ENCODE data around the gene DENND6B. TPM values are rescaled to one million over a fixed set of nuclear protein-coding genes. Genes with fewer than 3 reads are reported as not detected.

DENND6B gene
- total and polyA plus RNA-seq, 2 donors (not counting 1 experiment from before 2014, with no cell fraction given), result 2.8 to 10.3 TPM

GRCh38 chr22:50356186-50356585 lies 29.4 kb upstream of the DENND6B start:
- intact Hi-C loops (cut with micrococcal nuclease), result no loop called here
- no peak overlapping the region for H3K4me3 ChIP-seq (ENCODE audit: control extremely low read depth in 1 of 5, extremely low read depth in 1 of 5, insufficient read depth in 1 of 5, low read depth in 2 of 5, low read length in 4 of 5)
- H3K79me2 ChIP-seq (ENCODE audit: control insufficient read depth, insufficient read depth, low read length), result peaks cover 62% of the 10 kb centered on the region
- Mint-ChIP-seq H3K4me1 (peaks cover 16% of the 10 kb centered on the region), H3K9me3 (ENCODE audit: insufficient read depth) (no peaks in the 10 kb centered on the region), H3K27me3 (no peaks in the 10 kb centered on the region), H3K27ac (no peak overlapping the region), H3K4me3 (no peak overlapping the region)
- DNase-seq, result no peak
- H4K20me1 ChIP-seq (ENCODE audit: control insufficient read depth, insufficient read depth, low read length, poor library complexity, severe bottlenecking), result peaks cover 39% of the 10 kb centered on the region
- no peak overlapping the region for H3K4me2 ChIP-seq (replicated peaks; ENCODE audit: low read depth, low read length, poor library complexity, severe bottlenecking)
- H3K36me3 ChIP-seq (replicated peaks in 1 of 2; ENCODE audit: control extremely low read depth in 1 of 2, control insufficient read depth in 1 of 2, extremely low read depth in 1 of 2, insufficient read depth in 2 of 2, low read length in 1 of 2), result peaks cover 5 to 18% of the 10 kb centered on the region in 2 experiments
- H3K4me1 ChIP-seq (ENCODE audit: control insufficient read depth in 2 of 2, insufficient read depth in 2 of 2, low read length in 2 of 2), result peaks cover 0 to 2% of the 10 kb centered on the region in 2 donors
- no CpG with 5 or more reads among the region's 8 CpGs for WGBS (ENCODE audit: insufficient coverage)
- no peak overlapping the region for H2AFZ ChIP-seq (ENCODE audit: insufficient read depth, low read depth, low read length, poor library complexity, severe bottlenecking)
- no peak overlapping the region for H3K9ac ChIP-seq (ENCODE audit: low read length)
- ChIA-PET POLR2A (no interaction called here), CTCF (no interaction called here)
- ATAC-seq (ENCODE audit: low read depth), result no peak
- no peak for TF ChIP-seq CTCF (IDR thresholded peaks at IDR 0.05)
- no peak for TF ChIP-seq EZH2 (IDR thresholded peaks at IDR 0.05; ENCODE audit: borderline replicate concordance, insufficient read depth, low read depth, low read length, poor library complexity, severe bottlenecking)
- no peaks in the 10 kb centered on the region for H3K9me3 ChIP-seq (ENCODE audit: control extremely low read depth in 1 of 3, control insufficient read depth in 2 of 3, insufficient read depth in 1 of 3, low read length in 2 of 3)
- H3K27ac ChIP-seq (ENCODE audit: low read length in 2 of 2), result no peak overlapping the region
- no peaks in the 10 kb centered on the region for H3K27me3 ChIP-seq (replicated peaks in 1 of 4; ENCODE audit: control extremely low read depth in 1 of 4, control insufficient read depth in 3 of 4, insufficient read depth in 4 of 4, low read length in 3 of 4)

DNA sequence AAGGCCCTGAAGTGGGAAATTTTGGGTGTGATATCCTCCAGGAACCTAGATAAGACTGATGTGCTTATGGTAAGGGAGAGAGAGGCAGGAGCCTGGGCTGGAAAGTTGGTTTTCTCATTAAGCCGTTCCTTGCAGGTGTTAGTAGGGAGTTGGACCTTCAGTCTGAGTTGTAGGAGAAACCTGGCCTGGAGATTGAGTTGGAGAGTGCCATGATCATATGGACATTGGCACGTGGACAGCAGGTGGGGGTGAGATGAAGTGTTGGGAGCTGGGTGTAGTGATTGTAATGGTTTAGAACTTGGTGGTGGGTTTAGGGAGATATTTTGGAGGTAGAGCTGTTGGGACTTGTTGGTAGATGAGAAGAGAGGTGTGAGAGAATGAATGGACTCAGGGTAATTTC lies 21.2 kb upstream of the DENND6B start:
- peaks cover 39% of the 10 kb centered on the region for H3K79me2 ChIP-seq (ENCODE audit: control insufficient read depth, insufficient read depth, low read length)
- TF ChIP-seq CTCF (IDR thresholded peaks at IDR 0.05) (no peak), EZH2 (IDR thresholded peaks at IDR 0.05; ENCODE audit: borderline replicate concordance, insufficient read depth, low read depth, low read length, poor library complexity, severe bottlenecking) (no peak)
- Mint-ChIP-seq H3K27me3 (no peaks in the 10 kb centered on the region), H3K27ac (no peak overlapping the region), H3K4me3 (no peak overlapping the region), H3K9me3 (ENCODE audit: insufficient read depth) (no peaks in the 10 kb centered on the region), H3K4me1 (peaks cover under 1% of the 10 kb centered on the region)
- no peak overlapping the region for H3K9ac ChIP-seq (ENCODE audit: low read length)
- CTCF ChIA-PET, result interaction anchor here (1.2 to 1.4 kb wide), 2 partner anchors 15 to 18 kb away, joined by 3 read pairs; no protein-coding TSS in a partner anchor
- no peak overlapping the region for H3K4me2 ChIP-seq (replicated peaks; ENCODE audit: low read depth, low read length, poor library complexity, severe bottlenecking)
- no peaks in the 10 kb centered on the region for H3K27me3 ChIP-seq (replicated peaks in 1 of 4; ENCODE audit: control extremely low read depth in 1 of 4, control insufficient read depth in 3 of 4, insufficient read depth in 4 of 4, low read length in 3 of 4)
- intact Hi-C loops (cut with micrococcal nuclease), result no loop called here
- no peaks in the 10 kb centered on the region for H3K9me3 ChIP-seq (ENCODE audit: control extremely low read depth in 1 of 3, control insufficient read depth in 2 of 3, insufficient read depth in 1 of 3, low read length in 2 of 3)
- H4K20me1 ChIP-seq (ENCODE audit: control insufficient read depth, insufficient read depth, low read length, poor library complexity, severe bottlenecking), result peaks cover 30% of the 10 kb centered on the region
- WGBS (ENCODE audit: insufficient coverage), result 86% methylated on average over 2 of the region's 2 CpGs
- H3K4me1 ChIP-seq (ENCODE audit: control insufficient read depth in 2 of 2, insufficient read depth in 2 of 2, low read length in 2 of 2), result peaks cover 8 to 10% of the 10 kb centered on the region in 2 donors
- H3K4me3 ChIP-seq (ENCODE audit: control extremely low read depth in 1 of 5, extremely low read depth in 1 of 5, insufficient read depth in 1 of 5, low read depth in 2 of 5, low read length in 4 of 5), result no peak overlapping the region
- H3K36me3 ChIP-seq (replicated peaks in 1 of 2; ENCODE audit: control extremely low read depth in 1 of 2, control insufficient read depth in 1 of 2, extremely low read depth in 1 of 2, insufficient read depth in 2 of 2, low read length in 1 of 2), result peaks cover 2 to 10% of the 10 kb centered on the region in 2 experiments
- ATAC-seq (ENCODE audit: low read depth), result no peak
- no peak for DNase-seq
- H3K27ac ChIP-seq (ENCODE audit: low read length in 2 of 2), result peak overlapping the region in 1 of 2 donors; percentile 19
- POLR2A ChIA-PET, result no interaction called here
- no peak overlapping the region for H2AFZ ChIP-seq (ENCODE audit: insufficient read depth, low read depth, low read length, poor library complexity, severe bottlenecking)
